Smooth muscle cell of the pulmonary artery (primary cell): ENCODE measurements around the gene PROM1. TPM values are rescaled to one million over a fixed set of nuclear protein-coding genes. Genes with fewer than 3 reads are reported as not detected.

Experiments used
- total RNA-seq: library from RNA; depleted of rRNA; stranded (reverse); fragments of >200 nt; gene quantifications from 2 replicates; pipeline ENCODE4 v1.2.3, GENCODE V29; 2014

Gene PROM1, protein sequence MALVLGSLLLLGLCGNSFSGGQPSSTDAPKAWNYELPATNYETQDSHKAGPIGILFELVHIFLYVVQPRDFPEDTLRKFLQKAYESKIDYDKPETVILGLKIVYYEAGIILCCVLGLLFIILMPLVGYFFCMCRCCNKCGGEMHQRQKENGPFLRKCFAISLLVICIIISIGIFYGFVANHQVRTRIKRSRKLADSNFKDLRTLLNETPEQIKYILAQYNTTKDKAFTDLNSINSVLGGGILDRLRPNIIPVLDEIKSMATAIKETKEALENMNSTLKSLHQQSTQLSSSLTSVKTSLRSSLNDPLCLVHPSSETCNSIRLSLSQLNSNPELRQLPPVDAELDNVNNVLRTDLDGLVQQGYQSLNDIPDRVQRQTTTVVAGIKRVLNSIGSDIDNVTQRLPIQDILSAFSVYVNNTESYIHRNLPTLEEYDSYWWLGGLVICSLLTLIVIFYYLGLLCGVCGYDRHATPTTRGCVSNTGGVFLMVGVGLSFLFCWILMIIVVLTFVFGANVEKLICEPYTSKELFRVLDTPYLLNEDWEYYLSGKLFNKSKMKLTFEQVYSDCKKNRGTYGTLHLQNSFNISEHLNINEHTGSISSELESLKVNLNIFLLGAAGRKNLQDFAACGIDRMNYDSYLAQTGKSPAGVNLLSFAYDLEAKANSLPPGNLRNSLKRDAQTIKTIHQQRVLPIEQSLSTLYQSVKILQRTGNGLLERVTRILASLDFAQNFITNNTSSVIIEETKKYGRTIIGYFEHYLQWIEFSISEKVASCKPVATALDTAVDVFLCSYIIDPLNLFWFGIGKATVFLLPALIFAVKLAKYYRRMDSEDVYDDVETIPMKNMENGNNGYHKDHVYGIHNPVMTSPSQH
- 0.10 and 0.13 TPM in 2 replicates for total RNA-seq

DNA sequence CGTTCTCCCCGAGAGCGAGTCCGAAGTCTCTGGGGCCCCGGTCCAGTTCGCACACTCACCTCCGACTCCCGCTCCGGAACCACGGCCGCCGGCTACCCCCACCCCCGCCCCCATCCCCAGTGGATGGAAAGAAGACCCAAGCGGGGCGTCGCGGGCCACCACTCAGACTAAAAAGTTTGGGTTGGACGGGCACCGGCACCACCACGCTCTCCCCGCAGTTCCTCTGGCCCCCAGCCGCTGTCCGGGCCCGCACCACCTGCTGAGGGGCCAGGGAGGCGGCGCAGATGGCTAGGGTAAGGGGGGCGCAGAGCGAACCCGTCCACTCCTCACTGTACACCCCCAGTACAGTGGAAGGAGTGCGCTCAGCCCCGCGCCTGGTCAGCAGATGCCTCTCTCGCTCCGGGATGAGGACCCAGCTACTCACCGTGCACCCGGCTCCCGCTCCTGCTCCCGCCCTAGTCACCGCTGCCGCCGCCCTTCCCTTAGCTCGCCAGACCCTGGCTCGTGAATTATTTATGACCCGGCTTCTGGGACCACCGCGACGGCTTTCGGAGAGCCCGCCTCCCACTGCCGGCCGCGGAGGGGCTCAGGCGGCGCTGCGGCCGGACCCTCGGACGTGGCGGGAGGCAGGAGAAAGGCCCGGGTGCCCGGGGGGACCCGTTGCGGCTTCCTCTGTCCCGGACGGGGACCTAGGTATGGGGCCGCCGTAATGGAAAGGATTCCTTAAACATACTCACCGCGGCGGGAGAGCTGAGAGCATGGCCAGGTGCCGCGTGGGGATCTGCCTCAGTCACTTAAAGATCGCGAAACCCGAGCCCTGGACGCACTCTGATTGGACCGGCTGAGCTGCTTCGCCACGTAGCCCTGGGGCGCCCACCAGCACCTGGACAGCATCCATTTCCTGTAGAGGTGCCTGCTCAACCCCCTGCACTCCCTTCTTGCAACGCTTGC, at the start of gene PROM1:
PROM1 (minus strand) TSS at position 783 of the 951 bp plus-strand sequence. CDS start 8,117 bp downstream, outside the sequence.

DNA sequence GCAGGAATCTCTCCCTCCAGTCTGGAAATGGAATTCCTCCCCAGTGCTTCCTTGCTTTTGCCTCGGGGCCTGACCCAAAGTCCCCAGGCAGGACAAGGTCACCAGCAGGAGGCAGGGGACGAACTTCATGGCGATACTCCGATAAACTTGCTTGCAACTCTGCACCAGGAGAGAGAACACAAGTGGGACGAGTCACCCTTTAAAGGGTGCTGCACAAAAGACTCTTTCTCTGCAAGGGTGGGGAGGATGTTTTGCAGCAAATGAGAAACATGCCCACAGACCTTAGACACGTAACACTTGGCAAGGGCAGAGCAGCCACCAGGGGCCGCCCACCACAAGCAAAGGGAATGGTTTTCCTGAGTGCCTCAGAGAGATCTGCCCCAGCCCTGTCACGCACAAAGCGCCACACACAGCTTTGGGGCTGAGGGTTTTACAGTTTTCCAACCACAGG, 120.8 kb downstream of the PROM1 start, which contains the start of gene FGFBP2:
FGFBP2 (minus strand) TSS at position 175 of the 451 bp plus-strand sequence; CDS start at position 129, 46 bp downstream.

DNA sequence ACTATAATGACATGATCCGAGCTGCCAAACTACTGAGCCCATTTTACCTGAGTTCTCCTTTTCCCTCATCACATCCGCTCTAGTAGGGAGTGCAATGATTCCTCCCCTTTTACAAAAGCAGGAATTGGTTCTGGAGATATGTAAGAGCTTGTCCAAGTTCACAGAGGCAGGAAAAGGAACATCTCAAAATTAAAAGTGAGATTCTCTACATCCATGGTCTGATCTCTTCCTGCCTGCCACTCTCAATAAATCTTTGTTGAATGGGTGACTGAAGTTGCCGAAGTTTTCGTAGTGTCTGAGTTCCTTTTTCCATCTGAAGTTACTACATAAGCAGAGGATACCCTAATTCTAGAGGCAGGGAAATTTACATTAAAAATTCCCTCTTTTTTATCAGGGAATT, 145.2 kb downstream of the PROM1 start, which contains the start of gene FGFBP1:
FGFBP1 (minus strand) TSS at position 101 of the 400 bp plus-strand sequence. CDS start 2,108 bp downstream, outside the sequence.

Other genes with a start within 250 kb of the PROM1 start
- gene FGFBP1, start 145.3 kb downstream of the PROM1 start, total RNA-seq: not detected in 2 replicates
- gene FGFBP2, start 120.8 kb downstream of the PROM1 start, total RNA-seq: not detected in 2 replicates
- 20.9 and 29.8 TPM in 2 replicates for gene TAPT1, start 142.4 kb upstream of the PROM1 start, total RNA-seq